GM12891 (cell line): ENCODE data around the gene TPPP2.

Source experiments
- DNase-seq: peaks from one replicate; pipeline ENCODE4 v3.0.0; 2011; ENCODE audit warnings: low spot score; ENCODE audit not compliant: insufficient read length
- FAIRE-seq: peaks from 2 replicates; lab custom pipeline; 2011; peaks lifted over from hg19 to GRCh38; lab: Jason Lieb, UNC
- PAX5 ChIP-seq: IDR thresholded peaks from 2 replicates; pipeline ENCODE4 v1.6.1; 2011; ENCODE audit warnings: low read length, moderate library complexity, mild to moderate bottlenecking; ENCODE audit not compliant: insufficient read depth, severe bottlenecking
- POLR2A ChIP-seq: IDR thresholded peaks from 2 replicates; pipeline ENCODE4 v1.6.1; 2011; ENCODE audit warnings: low read depth, low read length, control low read depth
- POLR2AphosphoS5 ChIP-seq: IDR thresholded peaks from 2 replicates; pipeline ENCODE4 v1.6.1; 2011; ENCODE audit warnings: low read depth, low read length, control low read depth
- POU2F2 ChIP-seq: IDR thresholded peaks from 2 replicates; pipeline ENCODE4 v1.6.1; 2011; ENCODE audit warnings: low read depth, mild to moderate bottlenecking, control low read depth, low read length, moderate library complexity
- SPI1 ChIP-seq: IDR thresholded peaks from 2 replicates; pipeline ENCODE4 v1.6.1; 2011; ENCODE audit warnings: low read depth, low read length, control low read depth
- TAF1 ChIP-seq: IDR thresholded peaks from 2 replicates; pipeline ENCODE4 v1.6.1; 2011; ENCODE audit warnings: low read depth, low read length, control low read depth

The TPPP2 gene

DNA sequence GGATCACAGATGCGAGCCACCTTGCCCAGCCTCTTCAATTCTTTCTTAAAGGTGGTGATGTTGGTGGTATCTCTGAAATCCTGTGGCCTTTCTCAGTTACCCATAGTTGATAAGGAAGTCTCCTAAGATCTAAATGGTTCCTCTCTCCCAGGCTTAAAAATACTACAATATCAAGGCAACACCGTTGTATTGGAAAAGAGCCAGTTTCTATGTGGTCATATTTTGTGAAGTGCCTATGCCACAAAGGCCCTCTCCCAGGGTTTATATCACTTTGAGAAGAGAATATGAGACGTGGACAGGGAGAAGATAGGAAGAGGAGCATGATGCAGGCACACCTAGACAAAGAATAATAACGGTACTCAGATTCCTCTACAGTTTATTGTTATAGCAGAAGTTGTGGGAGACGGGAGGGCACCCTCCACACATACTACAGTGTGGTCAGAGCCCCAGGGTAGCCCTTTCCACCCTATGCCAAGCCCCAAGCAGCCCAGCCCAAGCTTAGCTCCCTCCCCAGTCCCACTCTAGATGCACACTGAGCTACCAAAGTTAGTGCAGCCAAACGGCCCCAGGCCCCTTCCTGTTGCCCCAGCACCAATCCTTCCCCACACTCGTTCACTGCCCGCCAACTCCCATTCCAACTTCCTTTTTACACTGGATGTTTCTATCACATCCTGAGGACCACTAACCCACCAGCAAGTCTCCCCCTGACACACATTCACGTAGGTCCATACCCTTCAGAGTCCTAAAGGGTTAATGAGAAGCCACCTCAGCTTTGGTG lies 13.4 kb upstream of the TPPP2 start:
- no peak for TF ChIP-seq POLR2A
- no peak for TF ChIP-seq PAX5
- TF ChIP-seq POU2F2 = no peak
- FAIRE-seq (no peak), DNase-seq (no peak)

DNA sequence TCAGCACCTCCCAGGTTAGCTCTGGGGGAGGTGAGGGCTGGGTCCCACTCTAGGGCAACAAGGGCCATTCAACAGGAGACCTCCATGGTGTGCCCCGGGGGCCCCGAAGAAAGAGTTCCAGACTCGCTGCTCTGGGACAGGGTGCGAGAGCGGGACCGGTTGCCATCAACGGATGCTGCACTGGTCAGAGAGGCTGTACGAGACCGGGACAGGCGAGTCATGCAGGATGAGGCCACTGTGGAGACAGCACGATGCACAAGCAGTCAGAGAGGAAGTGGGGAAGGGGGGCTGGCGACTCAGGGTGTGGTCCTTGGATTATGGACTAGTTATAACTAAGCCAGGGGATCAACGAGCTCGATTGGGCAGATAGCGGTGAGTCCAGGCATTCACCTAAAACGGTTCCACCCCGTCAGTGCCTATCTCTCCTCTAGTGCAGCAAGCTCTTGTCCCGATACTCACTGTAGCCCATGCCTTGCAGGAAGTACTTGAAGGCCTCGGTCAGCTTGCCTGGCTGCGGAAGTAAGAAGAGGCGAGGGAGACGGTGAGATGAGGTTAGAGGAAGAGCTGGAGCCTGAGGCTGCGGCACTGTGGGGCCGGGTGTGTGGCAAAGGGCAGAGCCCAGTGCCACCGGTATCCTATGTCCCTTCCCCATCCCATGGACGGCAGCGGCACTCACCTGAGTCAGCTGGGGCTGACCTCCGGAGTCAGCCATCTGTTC lies 12.3 kb upstream of the TPPP2 start:
- FAIRE-seq = no peak
- TF ChIP-seq POLR2A = no peak
- TF ChIP-seq POU2F2 = no peak
- no peak for TF ChIP-seq POLR2AphosphoS5
- no peak for TF ChIP-seq PAX5
- TF ChIP-seq SPI1 = no peak
- no peak for TF ChIP-seq TAF1
- DNase-seq = no peak

DNA sequence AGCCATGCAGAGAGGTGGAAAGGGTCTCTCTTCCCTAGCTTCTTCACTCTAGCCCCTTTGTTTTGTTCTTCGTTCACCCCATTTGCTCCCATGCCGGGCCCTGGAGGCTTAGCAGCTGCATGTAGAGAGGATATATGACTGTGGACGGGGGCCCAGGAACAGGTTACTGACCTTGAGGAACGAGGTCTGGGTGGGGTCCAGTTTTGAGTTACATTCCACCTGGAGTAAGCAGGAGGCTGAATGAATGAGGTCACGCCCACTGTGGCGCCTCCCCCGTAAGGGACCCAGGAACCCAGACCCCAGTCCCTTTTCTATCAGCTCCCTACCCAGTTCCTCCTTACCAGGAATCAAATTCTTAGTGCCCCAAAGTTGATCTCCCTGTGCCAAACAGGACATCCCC lies 11.7 kb upstream of the TPPP2 start:
- TF ChIP-seq PAX5 (no peak), SPI1 (no peak), POU2F2 (no peak), POLR2A (no peak), TAF1 (no peak), POLR2AphosphoS5 (no peak)
- DNase-seq (no peak), FAIRE-seq (no peak)

DNA sequence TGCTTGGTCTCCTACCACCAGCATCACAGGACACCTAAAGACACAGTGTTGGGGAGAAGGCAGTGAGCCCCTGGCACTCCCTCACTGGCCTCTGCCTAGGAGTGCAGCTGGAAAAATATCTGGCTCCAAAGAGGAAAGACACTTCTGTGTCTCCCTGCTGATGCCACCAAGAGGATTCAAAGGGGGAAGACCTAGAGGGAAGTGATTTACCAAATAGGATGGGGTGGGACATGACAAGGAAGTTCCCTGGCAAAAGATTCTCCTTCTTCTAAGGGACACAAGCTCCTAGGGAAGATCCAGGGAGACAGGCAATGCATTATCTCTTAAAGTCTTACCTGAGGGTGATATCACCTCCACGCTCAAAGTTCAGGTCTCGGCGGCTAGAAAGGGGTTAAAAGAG lies 11.2 kb upstream of the TPPP2 start:
- TF ChIP-seq POU2F2 = no peak
- no peak for DNase-seq
- FAIRE-seq = no peak

DNA sequence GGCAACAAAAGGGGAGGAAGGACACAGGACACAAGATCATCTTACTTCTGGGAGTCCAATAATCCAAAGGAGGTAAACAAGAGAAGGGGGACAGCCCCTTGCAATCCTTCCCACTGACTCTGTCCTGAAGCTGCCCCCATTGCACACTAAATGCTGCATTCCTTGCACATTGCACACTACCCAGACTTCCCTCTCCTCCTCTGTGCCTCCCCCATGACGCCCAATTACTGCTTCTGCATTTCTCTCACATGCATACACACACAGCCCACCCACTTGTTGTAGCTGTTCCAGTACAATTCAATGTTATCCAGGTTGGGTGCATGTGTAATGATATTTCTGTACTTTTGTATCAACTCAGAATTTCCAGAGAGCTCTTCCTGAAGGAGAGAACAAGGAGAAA lies 10.7 kb upstream of the TPPP2 start:
- no peak for TF ChIP-seq PAX5
- no peak for TF ChIP-seq POLR2A
- no peak for TF ChIP-seq POLR2AphosphoS5
- no peak for TF ChIP-seq POU2F2
- TF ChIP-seq TAF1 = no peak
- TF ChIP-seq SPI1 = no peak
- FAIRE-seq = no peak

DNA sequence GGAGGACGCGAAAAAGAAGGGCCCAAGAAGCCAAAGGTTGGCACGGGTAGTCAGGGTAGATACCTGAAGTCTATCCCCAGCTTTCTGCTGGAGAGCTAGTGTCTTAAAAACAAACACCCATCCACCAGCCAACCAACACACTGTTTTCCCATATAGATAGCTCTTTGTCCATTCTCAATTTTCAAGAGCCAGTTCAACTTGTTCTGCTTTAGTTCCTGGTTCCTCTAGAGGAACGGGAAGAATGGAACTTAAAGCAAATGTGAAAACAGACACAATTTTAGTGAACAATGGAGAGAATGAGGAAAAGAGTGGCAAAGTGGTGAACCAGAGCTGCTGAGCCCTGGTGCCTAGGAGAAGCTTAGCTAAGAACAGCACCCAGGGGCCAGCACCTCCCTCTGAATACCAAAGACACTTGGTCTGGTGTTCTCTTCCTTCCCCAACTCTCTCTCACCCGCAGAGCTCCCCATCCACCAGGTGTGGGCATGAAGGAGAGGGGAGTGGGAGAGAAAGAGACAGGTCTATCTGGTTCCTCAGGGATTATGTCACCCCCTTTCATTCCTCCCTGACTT lies 9.0 kb upstream of the TPPP2 start:
- TF ChIP-seq SPI1 = no peak
- TF ChIP-seq PAX5 = no peak
- no peak for TF ChIP-seq POU2F2
- no peak for TF ChIP-seq POLR2AphosphoS5
- TF ChIP-seq POLR2A = no peak
- no peak for TF ChIP-seq TAF1
- FAIRE-seq (no peak), DNase-seq (no peak)

More for the DNA sequence above, 10.7 kb upstream of the TPPP2 start:
- DNase-seq = no peak

DNA sequence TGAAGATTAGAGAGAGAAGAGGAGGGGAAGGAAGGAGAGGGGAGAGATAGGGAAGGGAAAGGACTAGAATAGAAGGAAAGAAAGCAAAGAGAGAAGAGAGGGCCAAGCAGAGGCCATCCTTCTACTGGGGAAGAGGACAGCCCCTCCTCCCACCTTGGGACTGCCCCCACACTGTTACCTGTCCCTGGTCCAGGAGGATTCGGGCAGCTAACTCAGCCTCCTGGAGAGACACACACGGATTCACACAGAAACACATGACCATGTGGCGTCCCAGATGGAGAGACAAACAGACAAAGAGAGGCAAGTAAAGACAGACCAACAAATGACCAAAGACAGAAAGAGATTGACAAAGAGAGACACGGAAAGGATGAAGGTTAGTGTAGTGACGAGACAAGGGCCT lies 7.3 kb upstream of the TPPP2 start:
- TF ChIP-seq POLR2A = no peak
- no peak for TF ChIP-seq TAF1
- no peak for TF ChIP-seq POLR2AphosphoS5
- TF ChIP-seq PAX5 = no peak
- no peak for TF ChIP-seq POU2F2
- TF ChIP-seq SPI1 = no peak
- FAIRE-seq = no peak
- DNase-seq = no peak

DNA sequence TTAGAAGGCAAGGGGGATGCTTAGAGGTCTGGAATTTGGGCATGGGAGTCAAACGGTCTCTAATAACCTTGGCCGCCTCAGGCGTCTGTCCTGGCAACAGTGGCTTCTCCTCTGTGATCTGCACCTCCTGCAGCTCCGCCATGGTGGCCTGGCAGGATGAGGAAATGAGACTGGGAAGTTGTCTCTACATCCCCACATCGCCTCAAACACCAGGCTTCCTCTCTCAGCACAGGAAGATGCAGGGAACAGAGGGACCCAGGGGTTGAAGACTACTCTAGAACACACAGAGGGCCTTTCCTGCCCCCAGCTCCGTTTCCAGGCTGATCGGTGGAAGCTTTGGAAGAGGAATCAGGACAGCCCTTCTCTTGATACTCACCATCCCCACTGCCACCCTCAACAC lies 6.8 kb upstream of the TPPP2 start:
- TF ChIP-seq POU2F2 (no peak), SPI1 (no peak), POLR2A (no peak), TAF1 (no peak), PAX5 (no peak), POLR2AphosphoS5 (no peak)
- FAIRE-seq (no peak), DNase-seq (no peak)

DNA sequence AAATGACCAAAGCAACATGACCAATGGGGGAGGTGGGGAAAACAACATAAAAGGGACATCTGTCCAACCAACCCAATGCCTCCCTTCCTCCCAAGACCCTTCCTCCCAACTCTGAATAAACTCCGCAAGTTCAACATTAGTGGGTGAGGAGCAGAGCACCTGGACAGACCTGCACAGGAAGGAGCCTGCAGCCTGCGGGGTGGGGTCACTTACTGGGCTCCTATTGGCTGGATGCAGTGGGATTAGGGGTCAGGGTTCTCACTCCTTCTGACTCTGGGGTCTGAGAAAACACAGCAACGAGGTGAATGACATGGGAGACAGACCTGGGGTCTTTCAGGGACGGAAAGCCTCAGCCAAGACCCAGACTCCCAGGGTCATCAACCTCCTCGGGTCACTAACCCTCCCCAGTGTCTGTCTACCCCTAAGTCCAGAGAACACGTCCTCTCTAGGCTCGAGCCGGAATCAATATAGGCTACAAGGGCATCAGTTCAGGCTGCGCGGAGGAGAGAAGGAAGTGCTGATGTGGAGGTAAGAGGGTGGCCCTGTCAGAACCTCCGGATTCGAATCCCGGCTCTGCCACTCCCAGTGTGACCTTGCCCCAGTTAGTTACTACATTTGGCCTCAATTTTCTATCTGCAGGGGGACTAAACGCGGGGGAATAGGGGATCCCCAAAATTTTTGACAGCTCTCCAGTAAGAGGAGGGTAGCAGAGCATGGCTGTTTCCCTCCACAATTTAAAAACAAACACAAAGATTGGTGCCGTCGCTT lies 6.0 kb upstream of the TPPP2 start:
- TF ChIP-seq POU2F2 = no peak
- no peak for TF ChIP-seq POLR2AphosphoS5
- TF ChIP-seq POLR2A = no peak
- DNase-seq (no peak), FAIRE-seq (no peak)

DNA sequence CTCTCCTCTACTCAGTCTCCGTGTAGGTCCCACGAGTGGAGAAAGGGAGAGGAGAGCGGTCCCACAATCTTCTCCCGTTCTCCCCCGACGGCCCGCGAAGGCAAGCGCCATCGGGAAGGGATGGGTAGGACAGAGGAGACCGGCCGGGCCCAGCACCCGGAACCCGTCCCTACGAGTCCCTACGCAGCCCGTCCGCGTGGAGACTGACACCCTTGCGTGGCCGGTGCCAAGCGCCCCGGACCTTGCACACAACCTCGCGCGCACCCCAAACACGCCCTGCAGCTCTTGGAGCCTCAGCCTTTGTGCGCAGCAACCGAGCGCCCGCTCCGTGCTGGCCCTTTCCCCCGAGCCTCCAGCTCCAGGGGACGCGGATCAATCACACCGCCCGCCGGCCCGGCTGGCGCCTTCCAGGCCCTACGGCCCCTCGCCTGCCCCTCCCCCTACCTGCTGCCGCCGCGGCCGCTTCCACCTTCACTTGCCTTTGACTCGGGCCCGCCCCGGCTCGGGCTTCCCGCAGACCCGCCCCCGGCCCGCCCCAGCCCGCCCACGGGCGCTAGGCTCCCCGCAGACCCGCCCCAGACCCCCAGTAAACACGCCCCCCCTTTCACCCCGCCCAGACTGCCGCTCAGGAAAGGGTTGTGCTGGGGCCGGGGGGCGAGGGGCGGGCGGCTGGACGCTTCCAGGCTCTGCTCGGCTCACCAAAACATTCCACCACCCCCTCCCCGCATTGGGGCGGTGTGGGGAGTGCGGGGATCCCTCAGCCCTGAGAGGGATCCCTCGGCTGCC lies 5.2 kb upstream of the TPPP2 start, which contains the start of gene NDRG2:
Gene NDRG2 (minus strand): TSS at position 477 of the 786 bp plus-strand sequence. CDS start 1,746 bp downstream, outside the sequence.
- DNase-seq (peak; percentile 76), FAIRE-seq (no peak)
- no peak for TF ChIP-seq POLR2AphosphoS5
- TF ChIP-seq POLR2A = no peak
- TF ChIP-seq TAF1 = no peak
- no peak for TF ChIP-seq SPI1
- TF ChIP-seq PAX5 = no peak
- TF ChIP-seq POU2F2 = no peak
